Astrocyte of the cerebellum (primary cell): ENCODE results near the gene MND1.

Source experiments
- DNase-seq: peaks from one replicate; pipeline ENCODE4 v3.0.0-alpha.2; 2011; ENCODE audit warnings: low read depth
- H3K4me3 ChIP-seq: 2 replicates; pipeline ENCODE4 v1.5.1; 2011; ENCODE audit warnings: mild to moderate bottlenecking, low read depth, low read length, moderate library complexity
- CTCF ChIP-seq: IDR thresholded peaks from 2 replicates; pipeline ENCODE4 v1.5.1; 2012; ENCODE audit warnings: low read length, low read depth, moderate library complexity, mild to moderate bottlenecking; ENCODE audit errors: missing control alignments
- in situ Hi-C: cut with HindIII; loops from 2 replicates; pipeline ENCODE4 v1.10.0; 2017; ENCODE audit warnings: low sequenced_read_pairs

MND1 gene

GRCh38 chr4:153344131-153345011 lies at the start of gene MND1:
Gene MND1 (plus strand): TSS chr4:153344688. CDS start chr4:153344738, 50 bp downstream.
- peak; percentile 84 for TF ChIP-seq CTCF
- in situ Hi-C loops = loop anchor here (5.0 kb wide), 1 partner anchor 228 kb away; no protein-coding TSS in a partner anchor
- H3K4me3 ChIP-seq = peak within 1 kb of the TSS; percentile 70
- peak; percentile 41 for DNase-seq

- DNase-seq = no peak
- H3K4me3 ChIP-seq = no peak overlapping the region
- in situ Hi-C loops = no loop called here
- TF ChIP-seq CTCF = no peak
Observed at GRCh38 chr4:153295131-153295755, 49.2 kb upstream of the MND1 start.

- TF ChIP-seq CTCF = no peak
- DNase-seq = peak; percentile 11
- in situ Hi-C loops = no loop called here
- no peak overlapping the region for H3K4me3 ChIP-seq
Observed at GRCh38 chr4:153296040-153296823, 48.3 kb upstream of the MND1 start.

- in situ Hi-C loops = no loop called here
- no peak overlapping the region for H3K4me3 ChIP-seq
- DNase-seq = no peak
- no peak for TF ChIP-seq CTCF
Observed at GRCh38 chr4:153297116-153297515, 47.4 kb upstream of the MND1 start.

- TF ChIP-seq CTCF = no peak
- no peak overlapping the region for H3K4me3 ChIP-seq
- in situ Hi-C loops = no loop called here
- no peak for DNase-seq
Observed at GRCh38 chr4:153310793-153311192, 33.7 kb upstream of the MND1 start.

GRCh38 chr4:153314915-153315314 lies 29.6 kb upstream of the MND1 start:
- no peak for DNase-seq
- TF ChIP-seq CTCF = no peak
- in situ Hi-C loops = no loop called here
- no peak overlapping the region for H3K4me3 ChIP-seq
